DOHH2 (cell line): Measurements from ENCODE around the gene EML4.

Experiments
- H3F3A ChIP-seq: fragments of 200-600 bp; sonication (generic), shearing (Covaris generic); 2 replicates; pipeline ENCODE4 v1.6.0; 2016; ENCODE audit warnings: antibody characterized with exemption, mild to moderate bottlenecking; ENCODE audit not compliant: control insufficient read depth, insufficient read depth
- H3K27ac ChIP-seq: fragments of 200-600 bp; sonication (generic); 2 replicates; pipeline ENCODE4 v1.5.1; 2014; ENCODE audit warnings: low read depth, mild to moderate bottlenecking, low read length, moderate library complexity
- H3K27me3 ChIP-seq: fragments of 200-600 bp; sonication (generic); 2 replicates; pipeline ENCODE4 v1.6.1; 2014; ENCODE audit warnings: mild to moderate bottlenecking, low read length, mixed read lengths; ENCODE audit not compliant: control insufficient read depth
- H3K36me3 ChIP-seq: fragments of 200-600 bp; sonication (generic); 2 replicates; pipeline ENCODE4 v1.6.1; 2014; ENCODE audit warnings: mild to moderate bottlenecking, low read length, moderate library complexity, mixed read lengths; ENCODE audit not compliant: control insufficient read depth
- H3K4me1 ChIP-seq: fragments of 200-600 bp; sonication (generic); 2 replicates; pipeline ENCODE4 v1.6.1; 2014; ENCODE audit warnings: mild to moderate bottlenecking, low read length, mixed read lengths; ENCODE audit not compliant: control insufficient read depth
- H3K4me2 ChIP-seq: fragments of 200-600 bp; sonication (generic); 2 replicates; pipeline ENCODE4 v1.6.0; 2014; ENCODE audit warnings: mild to moderate bottlenecking, low read length, moderate library complexity
- H3K4me3 ChIP-seq: fragments of 200-600 bp; sonication (generic); 2 replicates; pipeline ENCODE4 v1.5.1; 2014; ENCODE audit warnings: mild to moderate bottlenecking, low read length, mixed read lengths
- H3K79me2 ChIP-seq: fragments of 200-600 bp; sonication (generic); 2 replicates; pipeline ENCODE4 v1.6.1; 2014; ENCODE audit warnings: mild to moderate bottlenecking, low read length, mixed read lengths; ENCODE audit not compliant: control insufficient read depth
- H3K9me2 ChIP-seq: fragments of 200-600 bp; sonication (generic); replicated peaks from 2 replicates; pipeline ENCODE4 v1.6.1; 2014; ENCODE audit warnings: mild to moderate bottlenecking, low read length, mixed read lengths; ENCODE audit not compliant: control insufficient read depth
- H3K9me3 ChIP-seq: fragments of 200-600 bp; sonication (generic); 2 replicates; pipeline ENCODE4 v1.6.1; 2014; ENCODE audit warnings: antibody characterized with exemption, low read length, mixed read lengths; ENCODE audit not compliant: control insufficient read depth, insufficient read depth
- H4K20me1 ChIP-seq: fragments of 200-600 bp; sonication (generic); 2 replicates; pipeline ENCODE4 v1.6.0; 2014; ENCODE audit warnings: low read depth, mild to moderate bottlenecking, antibody characterized with exemption, low read length, moderate library complexity; ENCODE audit not compliant: control insufficient read depth, insufficient read depth
- CTCF ChIP-seq: fragments of 200-600 bp; sonication (generic); IDR thresholded peaks from one replicate; pipeline ENCODE4 v1.5.1; 2014; ENCODE audit warnings: antibody characterized with exemption, mild to moderate bottlenecking, low read depth, low read length; ENCODE audit not compliant: poor library complexity, severe bottlenecking
- EZH2phosphoT487 ChIP-seq: fragments of 200-600 bp; sonication (generic); IDR thresholded peaks from 2 replicates; pipeline ENCODE4 v1.6.1; 2017; ENCODE audit warnings: borderline replicate concordance, mild to moderate bottlenecking, antibody characterized with exemption, low read length, moderate library complexity, mixed read lengths

Gene EML4

GRCh38 chr2:42210203-42210602 lies 41.0 kb downstream of the EML4 start:
- Histone ChIP-seq H3K79me2 (peaks cover 7% of the 10 kb centered on the region), H3K4me3 (no peak overlapping the region), H3K4me2 (no peak overlapping the region), H3K9me2 (no peaks in the 10 kb centered on the region), H3F3A (no peaks in the 10 kb centered on the region), H3K36me3 (no peaks in the 10 kb centered on the region), H3K4me1 (no peaks in the 10 kb centered on the region), H3K27ac (no peak overlapping the region), H3K9me3 (no peaks in the 10 kb centered on the region), H3K27me3 (no peaks in the 10 kb centered on the region), H4K20me1 (no peaks in the 10 kb centered on the region)
- TF ChIP-seq EZH2phosphoT487 (no peak), CTCF (no peak)

GRCh38 chr2:42211291-42211690 lies 42.1 kb downstream of the EML4 start:
- Histone ChIP-seq H3K9me3 (no peaks in the 10 kb centered on the region), H3F3A (no peaks in the 10 kb centered on the region), H3K4me1 (no peaks in the 10 kb centered on the region), H3K9me2 (no peaks in the 10 kb centered on the region), H3K36me3 (no peaks in the 10 kb centered on the region), H3K79me2 (peaks cover 7% of the 10 kb centered on the region), H4K20me1 (no peaks in the 10 kb centered on the region), H3K4me2 (no peak overlapping the region), H3K27ac (no peak overlapping the region), H3K27me3 (no peaks in the 10 kb centered on the region), H3K4me3 (no peak overlapping the region)
- TF ChIP-seq CTCF: no peak
- no peak for TF ChIP-seq EZH2phosphoT487

GRCh38 chr2:42214669-42215068 lies 45.5 kb downstream of the EML4 start:
- Histone ChIP-seq H3K79me2 (peaks cover 7% of the 10 kb centered on the region; the same call in 1 of the 2 replicates), H3K27ac (no peak overlapping the region), H3K9me2 (no peaks in the 10 kb centered on the region), H3K27me3 (no peaks in the 10 kb centered on the region), H3K4me3 (no peak overlapping the region), H3K36me3 (no peaks in the 10 kb centered on the region), H3K9me3 (no peaks in the 10 kb centered on the region), H4K20me1 (no peaks in the 10 kb centered on the region), H3K4me1 (no peaks in the 10 kb centered on the region), H3K4me2 (no peak overlapping the region), H3F3A (no peaks in the 10 kb centered on the region)
- no peak for TF ChIP-seq EZH2phosphoT487
- no peak for TF ChIP-seq CTCF

GRCh38 chr2:42216694-42217093 lies 47.5 kb downstream of the EML4 start:
- peaks cover 7% of the 10 kb centered on the region; the same call in 1 of the 2 replicates for H3K79me2 ChIP-seq
- H4K20me1 ChIP-seq: no peaks in the 10 kb centered on the region

More at GRCh38 chr2:42216694-42217093, 47.5 kb downstream of the EML4 start:
- H3K27me3 ChIP-seq: no peaks in the 10 kb centered on the region
- no peak overlapping the region for H3K27ac ChIP-seq
- no peaks in the 10 kb centered on the region for H3F3A ChIP-seq
- H3K36me3 ChIP-seq: no peaks in the 10 kb centered on the region
- no peaks in the 10 kb centered on the region for H3K9me3 ChIP-seq
- H3K9me2 ChIP-seq: no peaks in the 10 kb centered on the region
- H3K4me3 ChIP-seq: no peak overlapping the region
- H3K4me1 ChIP-seq: no peaks in the 10 kb centered on the region
- H3K4me2 ChIP-seq: no peak overlapping the region
- TF ChIP-seq EZH2phosphoT487 (no peak), CTCF (no peak)
